GM12878 (cell line): Measurements from ENCODE around the gene CCDC57. TPM values are rescaled to one million over a fixed set of nuclear protein-coding genes. Genes with fewer than 3 reads are reported as not detected.

Experiments used
- ATAC-seq: fragments of 200-7000 bp; cut with Tn5 transposase; 3 replicates; pipeline ENCODE4 v1.9.1; 2020; ENCODE audit warnings: mild to moderate bottlenecking, moderate library complexity
- BruUV-seq: library from RNA; stranded (reverse); fragments of 400-500 nt; replicated peaks from 2 replicates; lab custom pipeline; 2021; lab: Mats Ljungman, UMichigan
- CTCF ChIA-PET: fragments of 300-600 bp; sonication (Branson Sonifier 250); formaldehyde crosslinking; extraction: SDS; loops from one replicate; lab custom pipeline; 2021; ENCODE audit warnings: inconsistent platforms; lab: Yijun Ruan, JAX
- POLR2A ChIA-PET: fragments of 350-600 bp; formaldehyde crosslinking; extraction: SDS; loops from one replicate; lab custom pipeline; 2021; ENCODE audit warnings: inconsistent platforms; lab: Charles Lee
- RAD21 ChIA-PET: fragments of 300-600 bp; sonication (Branson Sonifier 250); formaldehyde crosslinking; loops from one replicate; lab custom pipeline; 2023; ENCODE audit warnings: antibody characterized with exemption; ENCODE audit not compliant: unreplicated experiment; lab: Charles Lee
- SMC1A ChIA-PET: fragments of 300-600 bp; sonication (Branson Sonifier 250); formaldehyde crosslinking; loops from one replicate; lab custom pipeline; 2023; ENCODE audit not compliant: unreplicated experiment, uncharacterized antibody; lab: Charles Lee
- DNase-seq: peaks from one replicate; pipeline ENCODE4 v3.0.0-alpha.2; 2011; ENCODE audit warnings: low read depth, low spot score
- FAIRE-seq: peaks from 3 replicates; lab custom pipeline; 2011; peaks lifted over from hg19 to GRCh38; lab: Jason Lieb, UNC
- H2AFZ ChIP-seq: 2 replicates; pipeline ENCODE4 v1.6.0; 2011; ENCODE audit warnings: low read depth, low read length, control low read depth; ENCODE audit not compliant: control insufficient read depth
- H3K27ac ChIP-seq: 2 replicates; pipeline ENCODE4 v1.5.1; 2011; ENCODE audit warnings: control low read depth; ENCODE audit not compliant: control insufficient read depth, insufficient read depth
- H3K27me3 ChIP-seq, 2 experiments: replicated peaks in 1 of 2; 2 replicates each; pipeline versions ENCODE4 v1.6.0 to v1.6.1; 2011; ENCODE audit warnings: low read length in 1 of 2; ENCODE audit not compliant: control insufficient read depth in 2 of 2, insufficient read depth in 2 of 2
- H3K36me3 ChIP-seq, 2 experiments: 2 replicates each; pipeline ENCODE4 v1.5.1; 2011; ENCODE audit warnings: low read length in 1 of 2; ENCODE audit not compliant: control insufficient read depth in 2 of 2, insufficient read depth in 2 of 2
- H3K4me1 ChIP-seq: 2 replicates; pipeline ENCODE4 v1.6.1; 2011; ENCODE audit warnings: mild to moderate bottlenecking, low read length, moderate library complexity, mixed read lengths; ENCODE audit not compliant: control insufficient read depth, insufficient read depth
- H3K4me2 ChIP-seq: 2 replicates; pipeline ENCODE4 v1.6.0; 2011; ENCODE audit warnings: control low read depth; ENCODE audit not compliant: control insufficient read depth, insufficient read depth
- H3K4me3 ChIP-seq: fragments of 200-600 bp; sonication (generic); 2 replicates; pipeline ENCODE4 v1.5.1; 2016
- H3K79me2 ChIP-seq: 2 replicates; pipeline ENCODE4 v1.6.0; 2011; ENCODE audit warnings: low read length; ENCODE audit not compliant: control insufficient read depth, insufficient read depth
- H3K9ac ChIP-seq: 2 replicates; pipeline ENCODE4 v1.8.0; 2011; ENCODE audit warnings: low read length, control low read depth, mixed read lengths; ENCODE audit not compliant: control insufficient read depth, insufficient read depth
- H3K9me3 ChIP-seq: replicated peaks from 3 replicates; pipeline ENCODE4 v1.5.1; 2011; ENCODE audit warnings: mild to moderate bottlenecking, low read length; ENCODE audit not compliant: control insufficient read depth, insufficient read depth
- H4K20me1 ChIP-seq: 2 replicates; pipeline ENCODE4 v1.6.0; 2011; ENCODE audit not compliant: control insufficient read depth, insufficient read depth
- ESRRA ChIP-seq: IDR thresholded peaks from 2 replicates; pipeline ENCODE4 v1.6.1; 2012; ENCODE audit warnings: mild to moderate bottlenecking, low read length, improper control_type of control experiment
- KAT2A ChIP-seq: conservative IDR thresholded peaks from 2 replicates; pipeline ENCODE4 v1.6.1; 2011; ENCODE audit warnings: low read depth, low read length; ENCODE audit not compliant: control insufficient read depth
- MTA3 ChIP-seq: IDR thresholded peaks from 2 replicates; pipeline ENCODE4 v1.6.1; 2012; ENCODE audit warnings: low read length, inconsistent platforms, borderline replicate concordance
- NBN ChIP-seq: fragments of 450-650 bp; IDR thresholded peaks from 2 replicates; pipeline ENCODE4 v1.6.1; 2016
- POLR2A ChIP-seq: IDR thresholded peaks from 2 replicates; pipeline ENCODE4 v1.6.1; 2011; ENCODE audit warnings: low read depth, mild to moderate bottlenecking, low read length
- SMC3 ChIP-seq: IDR thresholded peaks from 2 replicates; pipeline ENCODE4 v1.6.1; 2011; ENCODE audit warnings: low read length, improper control_type of control experiment, borderline replicate concordance
- WGBS: methylation state at CpG from one replicate; pipeline ENCODE4 v1.1.6; 2016; ENCODE audit warnings: low lambda C conversion rate; ENCODE audit not compliant: insufficient replicate concordance, insufficient coverage; ENCODE audit errors: missing lambda C conversion rate; 5-methylcytosine and 5-hydroxymethylcytosine counted together
- in situ Hi-C: fragments of 300-500 bp; cut with MboI; formaldehyde crosslinking; loops from 9 replicates; pipeline ENCODE4 v1.14.3; 2018; ENCODE audit warnings: mixed read lengths
- intact Hi-C: fragments of 100-400 bp; cut with micrococcal nuclease; formaldehyde crosslinking; loops from one replicate; pipeline ENCODE4 v1.14.2; 2022; ENCODE audit not compliant: unreplicated experiment
- polyA plus RNA-seq, 11 experiments: library from polyadenylated mRNA; depleted of rRNA in 4 of 11; unstranded in 6 of 11; stranded (reverse) in 5 of 11; fragments of >200 nt; fragmentation: Nextera tagmentation in 4 of 11; fragmentation: Illumina TruSeq in 1 of 11; extraction: Ambion mirVana in 4 of 11; extraction: Trizol in 1 of 11; gene quantifications; 1 replicate in 1 of 11; 2 replicates in 10 of 11; pipeline versions ENCODE4 v1.2.1 to v1.2.3, GENCODE V29; 2011 to 2016; ENCODE audit warnings: inconsistent platforms in 2 of 11, missing spikeins in 2 of 11, low read depth in 1 of 11
- total RNA-seq, 4 experiments: library from RNA; depleted of rRNA in 3 of 4; stranded (reverse); fragments of >200 nt in 3 of 4; fragmentation: Illumina TruSeq in 1 of 4; extraction: Trizol in 1 of 4; gene quantifications; 2 replicates each; pipeline versions ENCODE4 v1.2.1 to v1.2.3, GENCODE V29; 2013 to 2021
- TF ChIP-seq, protein P1 (sequence below): IDR thresholded peaks from 2 replicates; pipeline ENCODE4 v1.6.1; 2011; ENCODE audit warnings: mild to moderate bottlenecking, low read depth, low read length, moderate library complexity; ENCODE audit not compliant: insufficient replicate concordance
- TF ChIP-seq, protein P2 (sequence below): fragments of 450-650 bp; IDR thresholded peaks from 2 replicates; pipeline ENCODE4 v1.6.1; 2016; ENCODE audit warnings: mild to moderate bottlenecking
- TF ChIP-seq, protein P3 (sequence below): fragments of 450-650 bp; formaldehyde crosslinking; IDR thresholded peaks from 2 replicates; pipeline ENCODE4 v1.4.0; 2022; ENCODE audit warnings: mild to moderate bottlenecking, moderate library complexity
- TF ChIP-seq, protein P4 (sequence below): fragments of 450-650 bp; IDR thresholded peaks from 2 replicates; pipeline ENCODE4 v1.6.1; 2017; ENCODE audit warnings: mild to moderate bottlenecking, moderate library complexity

The CCDC57 gene
- total and polyA plus RNA-seq, 10 of the 15 experiments (the other 5 are each of a cell fraction or from before 2014, with no cell fraction given) = 5.4 to 123 (median 45.8) TPM

DNA sequence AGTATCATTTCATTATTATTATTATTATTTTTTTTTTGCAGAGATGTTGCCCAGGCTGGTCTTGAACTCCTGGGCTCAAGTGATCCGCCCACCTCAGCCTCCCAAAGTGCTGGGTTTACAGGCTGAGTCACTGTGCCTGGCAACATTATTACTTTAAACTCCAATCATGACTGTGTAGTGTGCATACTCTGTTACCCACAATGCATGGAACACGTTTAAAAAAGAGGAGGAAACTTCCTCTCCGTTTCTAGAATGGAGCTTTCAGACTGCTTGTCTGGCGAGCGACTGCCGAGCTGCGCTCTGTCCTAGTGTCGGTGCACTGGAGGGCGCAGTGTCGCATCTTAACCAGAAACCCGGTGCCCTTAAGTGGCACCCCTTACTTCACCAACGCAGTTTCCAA, 92.5 kb downstream of the CCDC57 start (continued):
- TF ChIP-seq, protein P1, sequence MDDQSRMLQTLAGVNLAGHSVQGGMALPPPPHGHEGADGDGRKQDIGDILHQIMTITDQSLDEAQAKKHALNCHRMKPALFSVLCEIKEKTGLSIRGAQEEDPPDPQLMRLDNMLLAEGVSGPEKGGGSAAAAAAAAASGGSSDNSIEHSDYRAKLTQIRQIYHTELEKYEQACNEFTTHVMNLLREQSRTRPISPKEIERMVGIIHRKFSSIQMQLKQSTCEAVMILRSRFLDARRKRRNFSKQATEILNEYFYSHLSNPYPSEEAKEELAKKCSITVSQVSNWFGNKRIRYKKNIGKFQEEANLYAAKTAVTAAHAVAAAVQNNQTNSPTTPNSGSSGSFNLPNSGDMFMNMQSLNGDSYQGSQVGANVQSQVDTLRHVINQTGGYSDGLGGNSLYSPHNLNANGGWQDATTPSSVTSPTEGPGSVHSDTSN = no peak
- TF ChIP-seq MTA3 (no peak), SMC3 (no peak), KAT2A (no peak), ESRRA (no peak)

DNA sequence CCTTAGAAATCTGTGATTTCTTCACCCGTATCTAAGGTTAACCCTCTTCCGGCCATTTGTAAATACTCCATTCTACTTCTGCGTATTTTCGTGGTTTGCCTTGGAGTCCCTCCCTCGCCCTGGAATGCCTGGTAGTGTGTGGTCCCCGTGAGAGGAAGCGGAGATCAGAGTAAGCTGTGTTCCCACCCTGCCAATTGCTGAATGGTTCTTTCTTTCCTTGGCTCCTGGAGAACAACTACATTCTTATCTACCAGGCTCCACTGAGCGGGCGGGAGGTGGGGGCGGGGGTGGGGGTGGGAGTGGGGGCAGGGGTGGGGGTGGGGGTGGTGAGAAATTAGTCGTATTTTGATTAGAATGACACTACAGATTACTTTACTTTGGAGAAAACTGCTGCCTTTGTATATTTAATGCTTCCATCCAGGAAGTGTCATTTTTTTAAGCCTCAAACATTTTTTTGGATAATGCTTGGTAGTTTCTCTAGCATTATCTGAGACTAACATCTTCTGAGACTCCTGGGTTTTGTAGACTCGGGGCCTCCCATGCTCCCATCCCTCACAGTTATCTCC, 93.7 kb downstream of the CCDC57 start:
- ChIA-PET RAD21 (no interaction called here), SMC1A (no interaction called here)
- intact Hi-C loops = no loop called here
- Histone ChIP-seq H3K9ac (no peak overlapping the region), H3K9me3 (no peaks in the 10 kb centered on the region)
- no peak for TF ChIP-seq POLR2A
- TF ChIP-seq, protein P2, sequence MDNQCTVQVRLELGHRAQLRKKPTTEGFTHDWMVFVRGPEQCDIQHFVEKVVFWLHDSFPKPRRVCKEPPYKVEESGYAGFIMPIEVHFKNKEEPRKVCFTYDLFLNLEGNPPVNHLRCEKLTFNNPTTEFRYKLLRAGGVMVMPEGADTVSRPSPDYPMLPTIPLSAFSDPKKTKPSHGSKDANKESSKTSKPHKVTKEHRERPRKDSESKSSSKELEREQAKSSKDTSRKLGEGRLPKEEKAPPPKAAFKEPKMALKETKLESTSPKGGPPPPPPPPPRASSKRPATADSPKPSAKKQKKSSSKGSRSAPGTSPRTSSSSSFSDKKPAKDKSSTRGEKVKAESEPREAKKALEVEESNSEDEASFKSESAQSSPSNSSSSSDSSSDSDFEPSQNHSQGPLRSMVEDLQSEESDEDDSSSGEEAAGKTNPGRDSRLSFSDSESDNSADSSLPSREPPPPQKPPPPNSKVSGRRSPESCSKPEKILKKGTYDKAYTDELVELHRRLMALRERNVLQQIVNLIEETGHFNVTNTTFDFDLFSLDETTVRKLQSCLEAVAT = no peak
- TF ChIP-seq, protein P3, sequence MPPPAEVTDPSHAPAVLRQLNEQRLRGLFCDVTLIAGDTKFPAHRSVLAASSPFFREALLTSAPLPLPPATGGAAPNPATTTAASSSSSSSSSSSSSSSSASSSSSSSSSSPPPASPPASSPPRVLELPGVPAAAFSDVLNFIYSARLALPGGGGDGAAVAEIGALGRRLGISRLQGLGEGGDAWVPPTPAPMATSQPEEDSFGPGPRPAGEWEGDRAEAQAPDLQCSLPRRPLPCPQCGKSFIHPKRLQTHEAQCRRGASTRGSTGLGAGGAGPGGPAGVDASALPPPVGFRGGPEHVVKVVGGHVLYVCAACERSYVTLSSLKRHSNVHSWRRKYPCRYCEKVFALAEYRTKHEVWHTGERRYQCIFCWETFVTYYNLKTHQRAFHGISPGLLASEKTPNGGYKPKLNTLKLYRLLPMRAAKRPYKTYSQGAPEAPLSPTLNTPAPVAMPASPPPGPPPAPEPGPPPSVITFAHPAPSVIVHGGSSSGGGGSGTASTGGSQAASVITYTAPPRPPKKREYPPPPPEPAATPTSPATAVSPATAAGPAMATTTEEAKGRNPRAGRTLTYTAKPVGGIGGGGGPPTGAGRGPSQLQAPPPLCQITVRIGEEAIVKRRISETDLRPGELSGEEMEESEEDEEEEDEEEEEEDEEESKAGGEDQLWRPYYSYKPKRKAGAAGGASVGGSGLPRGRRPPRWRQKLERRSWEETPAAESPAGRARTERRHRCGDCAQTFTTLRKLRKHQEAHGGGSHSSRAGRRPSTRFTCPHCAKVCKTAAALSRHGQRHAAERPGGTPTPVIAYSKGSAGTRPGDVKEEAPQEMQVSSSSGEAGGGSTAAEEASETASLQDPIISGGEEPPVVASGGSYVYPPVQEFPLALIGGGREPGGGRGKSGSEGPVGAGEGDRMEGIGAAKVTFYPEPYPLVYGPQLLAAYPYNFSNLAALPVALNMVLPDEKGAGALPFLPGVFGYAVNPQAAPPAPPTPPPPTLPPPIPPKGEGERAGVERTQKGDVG (CRISPR knock-in tag) = no peak
- no peak for TF ChIP-seq NBN
- TF ChIP-seq, protein P4, sequence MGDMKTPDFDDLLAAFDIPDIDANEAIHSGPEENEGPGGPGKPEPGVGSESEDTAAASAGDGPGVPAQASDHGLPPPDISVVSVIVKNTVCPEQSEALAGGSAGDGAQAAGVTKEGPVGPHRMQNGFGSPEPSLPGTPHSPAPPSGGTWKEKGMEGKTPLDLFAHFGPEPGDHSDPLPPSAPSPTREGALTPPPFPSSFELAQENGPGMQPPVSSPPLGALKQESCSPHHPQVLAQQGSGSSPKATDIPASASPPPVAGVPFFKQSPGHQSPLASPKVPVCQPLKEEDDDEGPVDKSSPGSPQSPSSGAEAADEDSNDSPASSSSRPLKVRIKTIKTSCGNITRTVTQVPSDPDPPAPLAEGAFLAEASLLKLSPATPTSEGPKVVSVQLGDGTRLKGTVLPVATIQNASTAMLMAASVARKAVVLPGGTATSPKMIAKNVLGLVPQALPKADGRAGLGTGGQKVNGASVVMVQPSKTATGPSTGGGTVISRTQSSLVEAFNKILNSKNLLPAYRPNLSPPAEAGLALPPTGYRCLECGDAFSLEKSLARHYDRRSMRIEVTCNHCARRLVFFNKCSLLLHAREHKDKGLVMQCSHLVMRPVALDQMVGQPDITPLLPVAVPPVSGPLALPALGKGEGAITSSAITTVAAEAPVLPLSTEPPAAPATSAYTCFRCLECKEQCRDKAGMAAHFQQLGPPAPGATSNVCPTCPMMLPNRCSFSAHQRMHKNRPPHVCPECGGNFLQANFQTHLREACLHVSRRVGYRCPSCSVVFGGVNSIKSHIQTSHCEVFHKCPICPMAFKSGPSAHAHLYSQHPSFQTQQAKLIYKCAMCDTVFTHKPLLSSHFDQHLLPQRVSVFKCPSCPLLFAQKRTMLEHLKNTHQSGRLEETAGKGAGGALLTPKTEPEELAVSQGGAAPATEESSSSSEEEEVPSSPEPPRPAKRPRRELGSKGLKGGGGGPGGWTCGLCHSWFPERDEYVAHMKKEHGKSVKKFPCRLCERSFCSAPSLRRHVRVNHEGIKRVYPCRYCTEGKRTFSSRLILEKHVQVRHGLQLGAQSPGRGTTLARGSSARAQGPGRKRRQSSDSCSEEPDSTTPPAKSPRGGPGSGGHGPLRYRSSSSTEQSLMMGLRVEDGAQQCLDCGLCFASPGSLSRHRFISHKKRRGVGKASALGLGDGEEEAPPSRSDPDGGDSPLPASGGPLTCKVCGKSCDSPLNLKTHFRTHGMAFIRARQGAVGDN = no peak
- TF ChIP-seq, all 136 proteins: peak for 0
- Histone ChIP-seq H3K36me3 (no peaks in the 10 kb centered on the region), H3K4me1 (no peaks in the 10 kb centered on the region), H3K4me2 (no peak overlapping the region), H4K20me1 (no peaks in the 10 kb centered on the region), H3K4me3 (no peak overlapping the region), H3K27me3 (no peaks in the 10 kb centered on the region), H3K27ac (no peak overlapping the region), H3K79me2 (no peaks in the 10 kb centered on the region), H2AFZ (no peak overlapping the region)
- ChIA-PET CTCF (no interaction called here), POLR2A (interaction anchor here (0.9 kb wide), 1 partner anchor 13 kb away, joined by 3 read pairs; no protein-coding TSS in a partner anchor)
- 73% methylated on average over 9 of the region's 12 CpGs for WGBS
- ATAC-seq = no peak
- in situ Hi-C loops = no loop called here
- no TSS peak for BruUV-seq
- DNase-seq = no peak
- FAIRE-seq = no peak
